ENCODE data around the gene GRM7.

Gene GRM7

GRCh38 chr3:7707187-7707586 lies 846.3 kb downstream of the GRM7 start:
- DNase-seq (ENCODE audit: low spot score) = no peak
- in situ Hi-C loops (cut with MboI; ENCODE audit: low pct_unique_long_range_greater_than_20kb, low sequenced_read_pairs, unreplicated experiment) = no loop called here

GRCh38 chr3:7709376-7710082 lies 848.6 kb downstream of the GRM7 start:
- in situ Hi-C loops (cut with MboI; ENCODE audit: low pct_unique_long_range_greater_than_20kb, low sequenced_read_pairs, unreplicated experiment) = no loop called here
- DNase-seq (ENCODE audit: low spot score) = no peak
- no peak for TF ChIP-seq CTCF (IDR thresholded peaks at IDR 0.05; ENCODE audit: extremely low read depth, insufficient read depth, missing control alignments)

More at GRCh38 chr3:7707187-7707586, 846.3 kb downstream of the GRM7 start:
- TF ChIP-seq CTCF (IDR thresholded peaks at IDR 0.05; ENCODE audit: extremely low read depth, insufficient read depth, missing control alignments) = no peak

- no peak for TF ChIP-seq CTCF (IDR thresholded peaks at IDR 0.05; ENCODE audit: extremely low read depth, insufficient read depth, missing control alignments)
- in situ Hi-C loops (cut with MboI; ENCODE audit: low pct_unique_long_range_greater_than_20kb, low sequenced_read_pairs, unreplicated experiment) = no loop called here
- DNase-seq (ENCODE audit: low spot score) = no peak
Observed at GRCh38 chr3:7710284-7710683, 849.4 kb downstream of the GRM7 start.

GRCh38 chr3:7713724-7714123 lies 852.8 kb downstream of the GRM7 start:
- DNase-seq (ENCODE audit: low spot score) = no peak
- no peak for TF ChIP-seq CTCF (IDR thresholded peaks at IDR 0.05; ENCODE audit: extremely low read depth, insufficient read depth, missing control alignments)
- in situ Hi-C loops (cut with MboI; ENCODE audit: low pct_unique_long_range_greater_than_20kb, low sequenced_read_pairs, unreplicated experiment) = no loop called here

GRCh38 chr3:7720649-7721297 lies 859.9 kb downstream of the GRM7 start:
- in situ Hi-C loops (cut with MboI; ENCODE audit: low pct_unique_long_range_greater_than_20kb, low sequenced_read_pairs, unreplicated experiment) = no loop called here

GRCh38 chr3:7721869-7722268 lies 861.0 kb downstream of the GRM7 start:
- in situ Hi-C loops (cut with MboI; ENCODE audit: low pct_unique_long_range_greater_than_20kb, low sequenced_read_pairs, unreplicated experiment) = no loop called here
- no peak for DNase-seq (ENCODE audit: low spot score)
- TF ChIP-seq CTCF (IDR thresholded peaks at IDR 0.05; ENCODE audit: extremely low read depth, insufficient read depth, missing control alignments) = no peak

More at GRCh38 chr3:7720649-7721297, 859.9 kb downstream of the GRM7 start:
- no peak for TF ChIP-seq CTCF (IDR thresholded peaks at IDR 0.05; ENCODE audit: extremely low read depth, insufficient read depth, missing control alignments)
- no peak for DNase-seq (ENCODE audit: low spot score)
